Suprapubic skin (tissue), 4 donors: ENCODE measurements around the gene EFEMP2.

Source experiments
- CTCF ChIP-seq, 2 donors: fragments of 200-600 bp in 1 of 2; fragments of 450-650 bp in 1 of 2; sonication (generic) in 1 of 2; IDR thresholded peaks; one replicate each; pipeline ENCODE4 v1.5.1; 2016 to 2019; ENCODE audit warnings: antibody characterized with exemption in 2 of 2, mild to moderate bottlenecking in 1 of 2, moderate library complexity in 1 of 2
- EP300 ChIP-seq: sonication (generic); formaldehyde crosslinking; IDR thresholded peaks from one replicate; pipeline ENCODE4 v1.6.1; 2017; ENCODE audit warnings: antibody characterized with exemption
- POLR2A ChIP-seq, 2 donors: fragments of 450-650 bp; IDR thresholded peaks; one replicate each; pipeline ENCODE4 v1.6.1; 2017; ENCODE audit warnings: antibody characterized with exemption in 2 of 2, mild to moderate bottlenecking in 2 of 2, moderate library complexity in 2 of 2
- POLR2AphosphoS5 ChIP-seq, 3 donors: sonication (generic); formaldehyde crosslinking; IDR thresholded peaks; one replicate each; pipeline ENCODE4 v1.6.1; 2017; ENCODE audit warnings: antibody characterized with exemption in 3 of 3

GRCh38 chr11:65880027-65880426, 7.4 kb upstream of the EFEMP2 start:
- TF ChIP-seq EP300 (no peak), CTCF (IDR thresholded peaks at IDR 0.05) (no peak), POLR2A (IDR thresholded peaks at IDR 0.05) (no peak), POLR2AphosphoS5 (IDR thresholded peaks at IDR 0.05) (no peak)
